ENCODE results near the gene LANCL2.

LANCL2 gene

GRCh38 chr7:55472928-55473725 is 108.0 kb downstream of the LANCL2 start:
- DNase-seq = no peak

DNA sequence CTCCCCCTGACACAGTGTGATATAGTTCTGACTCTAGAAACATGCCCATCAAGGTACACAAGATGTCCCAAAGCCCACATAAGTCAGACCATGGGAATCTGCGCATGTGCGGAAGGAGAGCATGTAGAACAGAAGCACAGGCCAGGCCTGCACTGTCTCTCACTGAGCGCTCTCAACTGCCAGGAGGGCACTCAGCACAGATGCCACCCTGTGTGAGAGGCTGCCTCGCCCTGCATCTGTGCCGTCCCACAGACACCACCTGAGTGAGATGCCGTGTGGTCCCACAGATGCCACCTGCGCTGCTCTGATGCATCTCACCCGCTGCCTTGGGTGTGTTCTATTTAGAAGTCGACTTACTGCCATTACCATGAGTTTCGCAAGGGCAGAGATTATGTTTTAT is 108.8 kb downstream of the LANCL2 start:
- no peak for DNase-seq

GRCh38 chr7:55474944-55475854 is 110.1 kb downstream of the LANCL2 start:
- no peak for DNase-seq

GRCh38 chr7:55475855-55476803 is 111.0 kb downstream of the LANCL2 start:
- DNase-seq = no peak

DNA sequence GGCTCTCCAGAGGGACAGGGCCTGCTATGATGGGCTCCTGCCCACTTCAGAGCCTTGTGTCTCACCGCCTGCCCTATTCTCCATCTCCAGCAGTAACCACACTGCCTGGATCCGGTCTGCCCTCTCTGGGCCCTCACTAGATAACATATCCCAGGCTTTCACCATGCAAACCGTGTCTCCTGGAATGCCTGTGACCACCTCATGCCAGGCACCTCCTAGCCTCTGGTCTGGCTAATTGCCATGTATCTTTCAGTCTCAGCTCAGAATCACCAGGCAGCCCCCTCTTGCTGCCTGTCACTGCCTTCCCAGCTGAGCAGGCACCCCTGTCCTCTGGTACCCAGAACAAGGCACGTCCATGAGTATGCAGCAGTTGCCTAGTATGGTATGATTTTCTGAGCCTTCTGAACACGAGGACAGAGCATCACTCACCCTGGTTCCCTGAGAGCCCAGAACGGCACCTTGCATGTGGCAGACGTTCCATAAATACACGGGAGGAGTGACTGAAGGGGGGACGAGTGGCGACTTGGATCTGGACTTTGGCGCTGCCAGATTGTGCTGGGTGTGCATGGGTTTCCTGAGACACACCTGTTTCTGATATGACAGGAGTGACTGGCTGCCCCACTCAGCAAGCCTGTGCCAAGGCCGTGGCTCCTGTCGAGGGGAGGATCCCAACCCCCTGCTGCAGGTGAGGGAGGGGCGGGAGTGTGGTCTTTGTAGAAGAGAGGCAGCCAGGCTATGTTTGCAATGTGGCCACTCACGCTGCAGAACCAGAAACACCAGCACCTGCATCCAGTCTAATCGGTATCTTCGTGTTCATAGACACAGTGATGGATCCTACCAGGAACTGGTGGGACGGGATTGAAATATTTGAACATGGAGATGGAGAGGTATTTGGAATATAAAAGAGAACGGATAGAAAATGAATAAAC is 112.0 kb downstream of the LANCL2 start:
- no peak for DNase-seq

- DNase-seq = no peak
Measured at GRCh38 chr7:55477781-55478374, 112.7 kb downstream of the LANCL2 start.

DNA sequence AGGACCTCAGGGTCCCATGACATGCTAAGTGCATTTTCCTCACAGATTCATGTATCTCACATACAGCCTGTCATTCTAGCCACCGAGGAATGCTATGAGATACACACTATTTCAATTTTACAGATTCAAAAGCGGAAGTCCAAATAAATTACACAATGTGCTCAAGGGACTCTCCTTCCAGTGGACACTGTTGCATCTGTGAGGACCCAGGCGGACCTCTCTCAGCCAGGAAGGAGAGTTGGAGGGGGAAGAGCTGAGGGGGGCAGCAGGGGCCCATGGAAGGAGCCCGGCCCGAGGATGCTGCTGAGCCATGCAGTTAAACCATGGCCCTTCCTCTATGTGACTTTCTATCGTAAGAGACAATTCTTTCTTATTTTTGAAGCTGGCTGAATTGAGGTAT is 113.6 kb downstream of the LANCL2 start:
- DNase-seq = no peak

- DNase-seq = no peak
Measured at GRCh38 chr7:55481155-55481554, 116.0 kb downstream of the LANCL2 start.

DNA sequence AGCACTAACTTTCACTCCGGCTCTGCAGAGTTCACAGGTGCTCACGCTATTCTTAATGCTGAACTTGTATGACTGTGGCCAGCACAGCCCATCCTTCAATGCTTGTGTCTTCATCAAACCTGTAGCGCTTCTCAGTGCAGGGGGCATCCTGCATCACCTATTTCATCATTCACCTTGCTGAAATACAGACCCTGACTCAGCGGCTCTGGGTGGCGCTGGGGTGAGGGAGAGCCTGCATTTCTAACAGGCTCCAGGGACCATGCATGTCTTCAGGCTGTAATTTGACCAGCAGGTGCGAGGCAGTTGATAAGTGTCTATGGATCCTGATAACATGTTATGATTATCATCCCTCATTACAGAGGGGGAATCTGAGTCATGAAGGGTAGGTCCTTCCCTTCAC is 117.9 kb downstream of the LANCL2 start:
- DNase-seq = no peak
